IPS-15b (cell line): ENCODE data around the gene EMC8.

Experiments
- H3K27me3 ChIP-seq: one replicate; pipeline ENCODE4 v1.6.1; 2013; ENCODE audit warnings: low read length; ENCODE audit not compliant: control insufficient read depth, insufficient read depth
- H3K36me3 ChIP-seq: one replicate; pipeline ENCODE4 v1.6.1; 2013; ENCODE audit warnings: low read length; ENCODE audit not compliant: control insufficient read depth, insufficient read depth
- H3K4me1 ChIP-seq: one replicate; pipeline ENCODE4 v1.6.1; 2013; ENCODE audit warnings: mild to moderate bottlenecking, low read length; ENCODE audit not compliant: control insufficient read depth, insufficient read depth
- H3K4me3 ChIP-seq: one replicate; pipeline ENCODE4 v1.5.1; 2013; ENCODE audit warnings: low read depth, low read length
- H3K9ac ChIP-seq: one replicate; pipeline ENCODE4 v1.6.1; 2013; ENCODE audit warnings: low read depth, mild to moderate bottlenecking, low read length
- H3K9me3 ChIP-seq: one replicate; pipeline ENCODE4 v1.6.1; 2013; ENCODE audit warnings: mild to moderate bottlenecking, low read length; ENCODE audit not compliant: control insufficient read depth, insufficient read depth

Gene EMC8

DNA sequence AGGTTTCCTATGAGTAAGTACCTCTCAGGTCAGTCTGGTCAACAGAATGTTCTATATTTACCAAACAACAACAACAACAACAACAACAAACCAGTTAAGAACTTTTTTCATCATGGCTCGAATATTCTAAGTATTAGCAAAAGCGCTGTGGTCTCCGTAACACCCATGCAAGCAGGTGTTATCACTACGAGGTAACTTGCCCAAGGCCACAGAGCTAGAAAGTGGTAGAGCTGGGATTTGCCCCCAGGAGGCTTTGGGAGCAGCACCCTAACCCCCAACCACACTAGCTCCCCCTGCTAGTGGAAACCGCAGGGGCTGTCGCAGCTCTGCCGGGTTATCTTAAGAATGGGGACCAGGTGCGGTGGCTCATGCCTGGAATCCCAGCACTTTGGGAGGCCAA, 24.5 kb downstream of the EMC8 start:
- Histone ChIP-seq H3K9me3 (no peaks in the 10 kb centered on the region), H3K27me3 (no peaks in the 10 kb centered on the region), H3K4me3 (no peak overlapping the region), H3K36me3 (peaks cover 18% of the 10 kb centered on the region), H3K9ac (no peak overlapping the region), H3K4me1 (no peaks in the 10 kb centered on the region)

GRCh38 chr16:85774136-85774535, 25.2 kb downstream of the EMC8 start:
- H3K4me1 ChIP-seq = no peaks in the 10 kb centered on the region
- no peak overlapping the region for H3K4me3 ChIP-seq
- H3K27me3 ChIP-seq = no peaks in the 10 kb centered on the region
- H3K9me3 ChIP-seq = no peaks in the 10 kb centered on the region
- H3K36me3 ChIP-seq = peaks cover 11% of the 10 kb centered on the region
- H3K9ac ChIP-seq = no peak overlapping the region

DNA sequence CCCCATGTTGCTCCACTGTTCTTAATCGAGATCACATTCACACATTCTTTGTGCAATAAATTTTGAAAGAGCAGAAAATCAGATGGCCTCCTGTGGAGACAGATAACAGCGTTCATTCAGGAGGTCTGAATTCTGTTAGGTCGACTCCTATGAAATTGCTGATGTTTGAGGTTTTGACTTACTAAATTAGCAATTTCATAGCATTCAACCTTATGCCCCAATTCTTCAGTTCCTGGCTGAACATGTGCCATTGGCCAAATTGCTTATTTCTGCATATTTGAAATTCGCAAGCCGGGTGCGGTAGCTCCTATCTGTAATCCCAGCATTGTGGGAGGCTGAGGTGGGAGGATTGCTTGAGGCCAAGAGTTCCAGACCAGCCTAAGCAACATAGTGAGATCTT, 26.3 kb downstream of the EMC8 start:
- Histone ChIP-seq H3K9me3 (no peaks in the 10 kb centered on the region), H3K9ac (no peak overlapping the region), H3K4me3 (no peak overlapping the region), H3K27me3 (no peaks in the 10 kb centered on the region), H3K4me1 (peaks cover 4% of the 10 kb centered on the region), H3K36me3 (peaks cover 3% of the 10 kb centered on the region)

GRCh38 chr16:85770741-85771140, 28.6 kb downstream of the EMC8 start:
- H3K4me1 ChIP-seq = peaks cover 12% of the 10 kb centered on the region
- H3K36me3 ChIP-seq = no peaks in the 10 kb centered on the region
- no peak overlapping the region for H3K9ac ChIP-seq
- no peak overlapping the region for H3K4me3 ChIP-seq
- no peaks in the 10 kb centered on the region for H3K27me3 ChIP-seq
- no peaks in the 10 kb centered on the region for H3K9me3 ChIP-seq

- Histone ChIP-seq H3K36me3 (no peaks in the 10 kb centered on the region), H3K27me3 (no peaks in the 10 kb centered on the region), H3K9ac (no peak overlapping the region), H3K4me3 (no peak overlapping the region), H3K4me1 (peaks cover 12% of the 10 kb centered on the region), H3K9me3 (no peaks in the 10 kb centered on the region)
Observed at GRCh38 chr16:85768199-85768598, 31.1 kb downstream of the EMC8 start.

DNA sequence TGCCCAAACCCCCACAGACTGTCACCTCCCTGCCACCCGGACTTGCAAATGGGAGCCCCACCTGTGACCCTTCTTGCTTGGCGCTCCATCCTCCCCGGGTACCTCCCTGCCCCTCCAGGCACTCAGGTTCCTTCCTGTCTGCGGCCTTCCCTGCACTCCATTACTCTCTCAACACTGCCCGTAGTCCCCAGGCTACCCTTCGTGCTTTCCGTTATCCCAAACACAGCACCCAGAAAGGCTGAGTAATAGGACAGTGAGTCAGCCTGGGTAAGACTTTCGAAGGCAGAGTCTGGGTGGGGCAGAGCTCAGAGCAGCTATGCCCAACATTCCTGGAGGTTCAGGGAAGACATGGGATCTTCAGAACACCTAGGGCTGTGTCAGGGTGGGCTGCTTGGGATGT, 31.8 kb downstream of the EMC8 start:
- no peaks in the 10 kb centered on the region for H3K36me3 ChIP-seq
- no peak overlapping the region for H3K9ac ChIP-seq
- H3K4me1 ChIP-seq = peaks cover 12% of the 10 kb centered on the region
- H3K9me3 ChIP-seq = no peaks in the 10 kb centered on the region
- H3K4me3 ChIP-seq = no peak overlapping the region
- no peaks in the 10 kb centered on the region for H3K27me3 ChIP-seq

- H3K36me3 ChIP-seq = no peaks in the 10 kb centered on the region
- H3K9me3 ChIP-seq = no peaks in the 10 kb centered on the region
- H3K4me3 ChIP-seq = no peak overlapping the region
- H3K27me3 ChIP-seq = no peaks in the 10 kb centered on the region
- H3K9ac ChIP-seq = no peak overlapping the region
- peaks cover 12% of the 10 kb centered on the region for H3K4me1 ChIP-seq
Observed at GRCh38 chr16:85765767-85766166, 33.6 kb downstream of the EMC8 start.

GRCh38 chr16:85765211-85765610, 34.1 kb downstream of the EMC8 start:
- Histone ChIP-seq H3K4me3 (no peak overlapping the region), H3K36me3 (no peaks in the 10 kb centered on the region), H3K27me3 (no peaks in the 10 kb centered on the region), H3K9ac (no peak overlapping the region), H3K9me3 (no peaks in the 10 kb centered on the region), H3K4me1 (peaks cover 12% of the 10 kb centered on the region)

- H3K36me3 ChIP-seq = no peaks in the 10 kb centered on the region
- H3K4me1 ChIP-seq = peaks cover 11% of the 10 kb centered on the region
- no peaks in the 10 kb centered on the region for H3K9me3 ChIP-seq
- H3K9ac ChIP-seq = no peak overlapping the region
- no peaks in the 10 kb centered on the region for H3K27me3 ChIP-seq
- H3K4me3 ChIP-seq = no peak overlapping the region
Observed at GRCh38 chr16:85763616-85764015, 35.7 kb downstream of the EMC8 start.

- no peaks in the 10 kb centered on the region for H3K27me3 ChIP-seq
- H3K9me3 ChIP-seq = no peaks in the 10 kb centered on the region
- peaks cover 7% of the 10 kb centered on the region for H3K4me1 ChIP-seq
- H3K36me3 ChIP-seq = no peaks in the 10 kb centered on the region
- no peak overlapping the region for H3K9ac ChIP-seq
- no peak overlapping the region for H3K4me3 ChIP-seq
Observed at GRCh38 chr16:85762970-85763369, 36.4 kb downstream of the EMC8 start.

- H3K9ac ChIP-seq = no peak overlapping the region
- H3K4me3 ChIP-seq = no peak overlapping the region
- H3K4me1 ChIP-seq = no peaks in the 10 kb centered on the region
- no peaks in the 10 kb centered on the region for H3K27me3 ChIP-seq
- H3K36me3 ChIP-seq = no peaks in the 10 kb centered on the region
- H3K9me3 ChIP-seq = no peaks in the 10 kb centered on the region
Observed at GRCh38 chr16:85761861-85762260, 37.5 kb downstream of the EMC8 start.

DNA sequence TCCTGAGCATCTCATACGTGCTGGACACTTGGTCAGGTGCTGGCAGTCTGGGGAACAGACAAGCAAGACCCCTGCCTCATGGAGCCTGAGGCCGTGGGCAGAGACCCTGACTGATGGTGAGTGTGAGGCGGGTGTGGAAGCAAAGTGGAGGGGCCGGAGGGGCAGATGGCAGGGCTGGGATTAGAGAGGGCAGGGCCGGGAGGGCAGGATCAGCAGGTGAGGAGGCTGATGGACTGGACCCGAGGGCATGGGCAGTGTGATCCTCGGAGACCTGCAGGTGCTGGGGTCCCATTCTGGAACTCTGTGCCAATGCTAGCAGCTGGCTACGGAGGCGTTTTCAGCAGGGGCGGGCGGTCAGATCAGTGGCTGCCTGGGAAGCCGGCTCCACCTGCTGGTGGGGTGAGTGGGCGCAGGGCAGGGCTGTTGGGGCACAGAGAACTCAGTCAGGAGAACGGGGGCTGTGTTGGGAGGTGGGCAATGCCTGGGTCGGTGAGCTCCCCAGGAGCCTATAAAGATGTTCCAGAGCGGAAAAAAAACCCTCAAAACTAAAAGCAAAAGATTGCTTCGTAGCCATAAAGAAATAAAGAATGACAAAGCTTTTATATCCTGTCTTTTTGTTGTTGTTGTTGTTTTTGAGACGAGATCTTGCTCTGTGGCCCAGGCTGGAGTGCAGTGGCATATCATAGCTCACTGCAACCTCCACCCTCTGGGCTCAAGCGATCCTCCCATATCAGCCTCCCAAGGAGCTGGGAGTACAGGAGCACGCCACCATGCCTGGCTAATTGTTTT, 39.5 kb downstream of the EMC8 start:
- Histone ChIP-seq H3K4me1 (no peaks in the 10 kb centered on the region), H3K4me3 (no peak overlapping the region), H3K9ac (no peak overlapping the region), H3K27me3 (no peaks in the 10 kb centered on the region), H3K36me3 (no peaks in the 10 kb centered on the region), H3K9me3 (no peaks in the 10 kb centered on the region)
